Smooth muscle cell (in vitro differentiated cells): ENCODE results near the gene NMD3. TPM values are rescaled to one million over a fixed set of nuclear protein-coding genes. Genes with fewer than 3 reads are reported as not detected.

Experiments
- DNase-seq: peaks from one replicate; lab custom pipeline; 2025; ENCODE audit not compliant: unreplicated experiment; lab: John Stamatoyannopoulos, UW
- H2AFZ ChIP-seq: fragments of 200-600 bp; sonication (generic); 2 replicates; pipeline ENCODE4 v1.6.0; 2016; ENCODE audit warnings: antibody characterized with exemption, low read depth, mild to moderate bottlenecking
- H3F3A ChIP-seq: fragments of 200-600 bp; sonication (generic); 2 replicates; pipeline ENCODE4 v1.6.0; 2017; ENCODE audit warnings: antibody characterized with exemption, low read depth
- H3K27ac ChIP-seq: fragments of 200-600 bp; sonication (generic); 2 replicates; pipeline ENCODE4 v1.5.1; 2016; ENCODE audit warnings: low read depth, mild to moderate bottlenecking
- H3K27me3 ChIP-seq: fragments of 200-600 bp; sonication (generic); 2 replicates; pipeline ENCODE4 v1.6.1; 2016; ENCODE audit warnings: low read depth, mild to moderate bottlenecking
- H3K36me3 ChIP-seq: fragments of 200-600 bp; sonication (generic); 2 replicates; pipeline ENCODE4 v1.5.1; 2016; ENCODE audit warnings: low read depth
- H3K4me1 ChIP-seq: fragments of 200-600 bp; sonication (generic); 2 replicates; pipeline ENCODE4 v1.5.1; 2016; ENCODE audit warnings: low read depth
- H3K4me2 ChIP-seq: fragments of 200-600 bp; sonication (generic); 2 replicates; pipeline ENCODE4 v1.6.0; 2016; ENCODE audit warnings: mild to moderate bottlenecking
- H3K4me3 ChIP-seq: fragments of 200-600 bp; sonication (generic); 2 replicates; pipeline ENCODE4 v1.5.1; 2016; ENCODE audit warnings: mild to moderate bottlenecking
- H3K79me2 ChIP-seq: fragments of 200-600 bp; sonication (generic); 2 replicates; pipeline ENCODE4 v1.6.0; 2016; ENCODE audit warnings: low read depth, mild to moderate bottlenecking
- H3K9ac ChIP-seq: fragments of 200-600 bp; sonication (generic); 2 replicates; pipeline ENCODE4 v1.6.0; 2016; ENCODE audit warnings: low read depth
- H3K9me3 ChIP-seq: fragments of 200-600 bp; sonication (generic); replicated peaks from 2 replicates; pipeline ENCODE4 v1.5.1; 2016; ENCODE audit warnings: low read depth
- H4K20me1 ChIP-seq: fragments of 200-600 bp; sonication (generic); 2 replicates; pipeline ENCODE4 v1.6.0; 2016; ENCODE audit warnings: low read depth
- CTCF ChIP-seq: fragments of 200-600 bp; sonication (generic); IDR thresholded peaks from 2 replicates; pipeline ENCODE4 v1.5.1; 2017; ENCODE audit warnings: borderline replicate concordance, mild to moderate bottlenecking, antibody characterized with exemption; ENCODE audit not compliant: insufficient read depth, poor library complexity, severe bottlenecking
- WGBS: methylation state at CpG from one replicate; pipeline ENCODE4 v1.1.7; 2016; ENCODE audit warnings: low lambda C conversion rate; 5-methylcytosine and 5-hydroxymethylcytosine counted together
- polyA plus RNA-seq: library from polyadenylated mRNA; unstranded; fragments of >200 nt; fragmentation: Nextera tagmentation; extraction: Ambion mirVana; gene quantifications from 2 replicates; pipeline ENCODE4 v1.2.1, GENCODE V29; 2016
- total RNA-seq: library from RNA; depleted of rRNA; stranded (reverse); fragments of >200 nt; gene quantifications from 2 replicates; pipeline ENCODE4 v1.2.3, GENCODE V29; 2014

Gene NMD3
- total and polyA plus RNA-seq, 2 experiments from 2014 or later: 40.2 to 70.1 TPM

GRCh38 chr3:161239700-161240099, 18.6 kb downstream of the NMD3 start:
- Histone ChIP-seq H3K9me3 (no peaks in the 10 kb centered on the region), H4K20me1 (peaks cover 64% of the 10 kb centered on the region), H3K4me2 (no peak overlapping the region), H3K27me3 (no peaks in the 10 kb centered on the region), H3F3A (no peaks in the 10 kb centered on the region), H3K79me2 (peaks cover 33% of the 10 kb centered on the region), H3K36me3 (peaks cover 44% of the 10 kb centered on the region), H2AFZ (no peak overlapping the region), H3K4me3 (no peak overlapping the region), H3K4me1 (no peaks in the 10 kb centered on the region), H3K9ac (no peak overlapping the region), H3K27ac (no peak overlapping the region)
- 66% methylated on average over 2 of the region's 2 CpGs for WGBS
- DNase-seq: no peak
- TF ChIP-seq CTCF: no peak

GRCh38 chr3:161244538-161244937, 23.4 kb downstream of the NMD3 start:
- H3K4me1 ChIP-seq: no peaks in the 10 kb centered on the region
- no peak overlapping the region for H2AFZ ChIP-seq
- no peak overlapping the region for H3K9ac ChIP-seq
- no peaks in the 10 kb centered on the region for H3K27me3 ChIP-seq
- no peak for TF ChIP-seq CTCF
- peaks cover 46% of the 10 kb centered on the region for H4K20me1 ChIP-seq
- DNase-seq: no peak
- H3K4me3 ChIP-seq: no peak overlapping the region
- no peaks in the 10 kb centered on the region for H3K9me3 ChIP-seq
- no peak overlapping the region for H3K27ac ChIP-seq
- H3K36me3 ChIP-seq: peaks cover 46% of the 10 kb centered on the region
- peaks cover 7% of the 10 kb centered on the region for H3K79me2 ChIP-seq
- 89% methylated on average over 2 of the region's 2 CpGs for WGBS
- no peak overlapping the region for H3K4me2 ChIP-seq
- H3F3A ChIP-seq: no peaks in the 10 kb centered on the region

GRCh38 chr3:161247049-161247448, 25.9 kb downstream of the NMD3 start:
- no peaks in the 10 kb centered on the region for H3K9me3 ChIP-seq
- H4K20me1 ChIP-seq: peaks cover 34% of the 10 kb centered on the region
- no peak overlapping the region for H3K4me3 ChIP-seq
- no peaks in the 10 kb centered on the region for H3K27me3 ChIP-seq
- no peaks in the 10 kb centered on the region for H3F3A ChIP-seq
- peaks cover 3% of the 10 kb centered on the region for H3K79me2 ChIP-seq
- H3K9ac ChIP-seq: no peak overlapping the region
- DNase-seq: no peak
- no peak for TF ChIP-seq CTCF
- H3K4me2 ChIP-seq: no peak overlapping the region
- H2AFZ ChIP-seq: no peak overlapping the region
- H3K4me1 ChIP-seq: no peaks in the 10 kb centered on the region
- peaks cover 59% of the 10 kb centered on the region for H3K36me3 ChIP-seq
- H3K27ac ChIP-seq: no peak overlapping the region

GRCh38 chr3:161250116-161250515, 29.0 kb downstream of the NMD3 start:
- Histone ChIP-seq H3K4me3 (no peak overlapping the region), H3K27ac (no peak overlapping the region), H4K20me1 (peaks cover 16% of the 10 kb centered on the region), H3K79me2 (peaks cover 2% of the 10 kb centered on the region), H3K9me3 (no peaks in the 10 kb centered on the region), H3K27me3 (no peaks in the 10 kb centered on the region), H3F3A (no peaks in the 10 kb centered on the region), H3K4me2 (no peak overlapping the region), H2AFZ (no peak overlapping the region), H3K4me1 (no peaks in the 10 kb centered on the region), H3K9ac (no peak overlapping the region), H3K36me3 (peaks cover 62% of the 10 kb centered on the region)
- WGBS: 91% methylated on average over 1 of the region's 1 CpG
- DNase-seq: no peak
- no peak for TF ChIP-seq CTCF
